Osteoblast (primary cell): ENCODE measurements around the gene SGMS2. TPM values are rescaled to one million over a fixed set of nuclear protein-coding genes. Genes with fewer than 3 reads are reported as not detected.

Source experiments
- DNase-seq: peaks from one replicate; pipeline ENCODE4 v3.0.0; 2011; ENCODE audit warnings: low spot score, mixed read lengths; ENCODE audit not compliant: insufficient read length; ENCODE audit errors: missing footprints
- H2AFZ ChIP-seq: 2 replicates; pipeline ENCODE4 v1.6.0; 2011; ENCODE audit warnings: mild to moderate bottlenecking, low read length
- H3K27ac ChIP-seq: 2 replicates; pipeline ENCODE4 v1.5.1; 2011; ENCODE audit warnings: mild to moderate bottlenecking, low read depth, low read length, moderate library complexity
- H3K27me3 ChIP-seq: 2 replicates; pipeline ENCODE4 v1.6.0; 2012; ENCODE audit warnings: mild to moderate bottlenecking, control low read depth, inconsistent platforms, low read length, moderate library complexity; ENCODE audit not compliant: insufficient read depth
- H3K36me3 ChIP-seq: 2 replicates; pipeline ENCODE4 v1.5.1; 2011; ENCODE audit warnings: mild to moderate bottlenecking, low read length, control low read depth, moderate library complexity; ENCODE audit not compliant: insufficient read depth
- H3K4me1 ChIP-seq: 2 replicates; pipeline ENCODE4 v1.5.1; 2011; ENCODE audit warnings: mild to moderate bottlenecking, low read length, control low read depth, moderate library complexity; ENCODE audit not compliant: insufficient read depth
- H3K4me2 ChIP-seq: 2 replicates; pipeline ENCODE4 v1.6.0; 2011; ENCODE audit warnings: mild to moderate bottlenecking, low read length; ENCODE audit not compliant: insufficient read depth
- H3K4me3 ChIP-seq: fragments of 200-600 bp; sonication (generic); 3 replicates; pipeline ENCODE4 v1.5.1; 2012; ENCODE audit warnings: mild to moderate bottlenecking, low read length, inconsistent platforms; ENCODE audit not compliant: insufficient read depth
- H3K79me2 ChIP-seq: 2 replicates; pipeline ENCODE4 v1.6.0; 2012; ENCODE audit warnings: mild to moderate bottlenecking, low read length, control low read depth, inconsistent platforms; ENCODE audit not compliant: insufficient read depth
- H3K9me3 ChIP-seq: 2 replicates; pipeline ENCODE4 v1.5.1; 2011; ENCODE audit warnings: low read depth, low read length, control low read depth
- H4K20me1 ChIP-seq: 2 replicates; pipeline ENCODE4 v1.6.0; 2012; ENCODE audit warnings: mild to moderate bottlenecking, low read length, control low read depth; ENCODE audit not compliant: insufficient read depth
- total RNA-seq: library from RNA; depleted of rRNA; stranded (reverse); fragments of >200 nt; gene quantifications from 2 replicates; pipeline ENCODE4 v1.2.3, GENCODE V29; 2012
- TF ChIP-seq, protein P1 (sequence below): IDR thresholded peaks from 2 replicates; pipeline ENCODE4 v1.5.1; 2011; ENCODE audit warnings: mild to moderate bottlenecking, low read depth, low read length, moderate library complexity; ENCODE audit errors: extremely low read depth

SGMS2 gene
- total RNA-seq, 1 donor = 148 TPM

- Histone ChIP-seq H3K4me3 (no peak overlapping the region), H3K9me3 (no peaks in the 10 kb centered on the region), H3K27me3 (no peaks in the 10 kb centered on the region), H3K27ac (no peak overlapping the region), H3K36me3 (no peaks in the 10 kb centered on the region), H4K20me1 (no peaks in the 10 kb centered on the region), H2AFZ (no peak overlapping the region), H3K4me1 (peaks cover 14% of the 10 kb centered on the region), H3K79me2 (peaks cover 74% of the 10 kb centered on the region), H3K4me2 (no peak overlapping the region)
- TF ChIP-seq, protein P1, sequence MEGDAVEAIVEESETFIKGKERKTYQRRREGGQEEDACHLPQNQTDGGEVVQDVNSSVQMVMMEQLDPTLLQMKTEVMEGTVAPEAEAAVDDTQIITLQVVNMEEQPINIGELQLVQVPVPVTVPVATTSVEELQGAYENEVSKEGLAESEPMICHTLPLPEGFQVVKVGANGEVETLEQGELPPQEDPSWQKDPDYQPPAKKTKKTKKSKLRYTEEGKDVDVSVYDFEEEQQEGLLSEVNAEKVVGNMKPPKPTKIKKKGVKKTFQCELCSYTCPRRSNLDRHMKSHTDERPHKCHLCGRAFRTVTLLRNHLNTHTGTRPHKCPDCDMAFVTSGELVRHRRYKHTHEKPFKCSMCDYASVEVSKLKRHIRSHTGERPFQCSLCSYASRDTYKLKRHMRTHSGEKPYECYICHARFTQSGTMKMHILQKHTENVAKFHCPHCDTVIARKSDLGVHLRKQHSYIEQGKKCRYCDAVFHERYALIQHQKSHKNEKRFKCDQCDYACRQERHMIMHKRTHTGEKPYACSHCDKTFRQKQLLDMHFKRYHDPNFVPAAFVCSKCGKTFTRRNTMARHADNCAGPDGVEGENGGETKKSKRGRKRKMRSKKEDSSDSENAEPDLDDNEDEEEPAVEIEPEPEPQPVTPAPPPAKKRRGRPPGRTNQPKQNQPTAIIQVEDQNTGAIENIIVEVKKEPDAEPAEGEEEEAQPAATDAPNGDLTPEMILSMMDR = no peak
- DNase-seq = no peak
Observed at GRCh38 chr4:107828315-107829090, 3.8 kb downstream of the SGMS2 start.

GRCh38 chr4:107831140-107831539 lies 6.4 kb downstream of the SGMS2 start:
- Histone ChIP-seq H3K9me3 (no peaks in the 10 kb centered on the region), H3K79me2 (peaks cover 89% of the 10 kb centered on the region), H3K4me1 (peaks cover 5% of the 10 kb centered on the region), H2AFZ (no peak overlapping the region), H3K4me2 (no peak overlapping the region), H3K36me3 (no peaks in the 10 kb centered on the region), H3K27me3 (no peaks in the 10 kb centered on the region), H4K20me1 (peaks cover 2% of the 10 kb centered on the region), H3K4me3 (no peak overlapping the region), H3K27ac (no peak overlapping the region)
- DNase-seq = no peak
- TF ChIP-seq, protein P1 = no peak

DNA sequence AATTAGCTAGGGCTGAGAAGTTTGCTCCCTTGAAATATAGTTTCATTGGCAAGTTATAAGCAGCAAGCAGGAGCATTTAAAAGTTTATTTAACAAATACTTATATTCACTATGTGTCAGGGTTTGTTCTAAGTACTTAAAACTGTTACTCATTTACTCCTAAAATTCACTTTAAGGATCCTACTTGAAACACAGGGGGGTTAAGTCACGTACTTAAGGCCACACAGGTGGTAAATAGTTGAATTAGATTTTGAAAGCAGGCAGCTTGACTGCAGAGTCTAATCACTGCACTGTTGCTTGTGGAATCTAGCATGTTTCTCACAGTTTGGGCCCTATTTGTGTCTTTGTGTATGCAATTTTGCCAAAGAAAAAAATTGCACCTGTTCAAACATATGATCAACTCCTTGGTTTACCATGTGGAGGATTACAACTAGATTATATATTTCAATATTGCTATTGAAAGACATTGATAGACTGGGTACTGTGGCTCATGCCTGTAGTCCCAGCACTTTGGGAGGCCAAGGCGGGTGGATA lies 7.6 kb downstream of the SGMS2 start:
- TF ChIP-seq, protein P1 = no peak
- Histone ChIP-seq H3K27me3 (no peaks in the 10 kb centered on the region), H3K79me2 (peaks cover 89% of the 10 kb centered on the region), H3K27ac (no peak overlapping the region), H3K4me3 (no peak overlapping the region), H3K4me2 (no peak overlapping the region), H4K20me1 (peaks cover 4% of the 10 kb centered on the region), H3K36me3 (no peaks in the 10 kb centered on the region), H2AFZ (no peak overlapping the region), H3K4me1 (no peaks in the 10 kb centered on the region), H3K9me3 (no peaks in the 10 kb centered on the region)
- DNase-seq = no peak

GRCh38 chr4:107834241-107834794 lies 9.6 kb downstream of the SGMS2 start:
- no peak for DNase-seq

More at GRCh38 chr4:107834241-107834794, 9.6 kb downstream of the SGMS2 start:
- Histone ChIP-seq H3K9me3 (no peaks in the 10 kb centered on the region), H3K36me3 (no peaks in the 10 kb centered on the region), H3K4me2 (no peak overlapping the region), H3K4me3 (no peak overlapping the region), H3K27ac (no peak overlapping the region), H3K4me1 (peaks cover 16% of the 10 kb centered on the region), H3K79me2 (peaks cover 87% of the 10 kb centered on the region), H4K20me1 (peaks cover 9% of the 10 kb centered on the region), H2AFZ (no peak overlapping the region), H3K27me3 (no peaks in the 10 kb centered on the region)
- TF ChIP-seq, protein P1 = no peak
